Body of pancreas (tissue), 4 donors: ENCODE results near the gene PTGES2. TPM values are rescaled to one million over a fixed set of nuclear protein-coding genes. Genes with fewer than 3 reads are reported as not detected.
"Not testable (repeated sequence)": the region's sequence is repeated elsewhere in the genome, so short reads cannot be mapped to it uniquely, and the experiment has no call there.

Source experiments
- ATAC-seq: fragments of 150-250 bp; one replicate; pipeline ENCODE4 v1.9.1; 2016
- DNase-seq, 4 donors: peaks; one replicate each; pipeline ENCODE4 v3.0.0-alpha.2; 2019
- H3K27ac ChIP-seq, 4 donors: fragments of 200-600 bp; sonication (generic); 1 replicate in 3 of 4; 2 replicates in 1 of 4; pipeline versions ENCODE4 v1.5.1 to v1.6.1; 2016 to 2019; ENCODE audit warnings: mild to moderate bottlenecking in 1 of 4, mixed read lengths in 1 of 4, moderate library complexity in 1 of 4
- H3K27me3 ChIP-seq, 2 donors: fragments of 200-600 bp; sonication (generic); one replicate each; pipeline ENCODE4 v1.6.0; 2016; ENCODE audit warnings: mild to moderate bottlenecking in 1 of 2
- H3K36me3 ChIP-seq, 2 donors: fragments of 200-600 bp; sonication (generic); replicated peaks in 1 of 2; 2 replicates each; pipeline ENCODE4 v1.5.1; 2016; ENCODE audit warnings: low read depth in 2 of 2; ENCODE audit not compliant: insufficient read depth in 1 of 2
- H3K4me1 ChIP-seq: fragments of 200-600 bp; sonication (generic); one replicate; pipeline ENCODE4 v1.6.0; 2016
- H3K4me3 ChIP-seq, 2 donors: fragments of 200-600 bp; sonication (generic); 1 replicate in 1 of 2; 2 replicates in 1 of 2; pipeline ENCODE4 v1.5.1; 2016 to 2019
- H3K9me3 ChIP-seq, 3 donors: fragments of 200-600 bp; sonication (generic); 1 replicate in 2 of 3; 2 replicates in 1 of 3; pipeline ENCODE4 v1.5.1; 2016
- CTCF ChIP-seq, 7 experiments: fragments of 450-650 bp in 4 of 7; fragments of 200-600 bp in 3 of 7; sonication (generic) in 3 of 7; IDR thresholded peaks; one replicate each; pipeline ENCODE4 v1.5.1; 2016 to 2019; ENCODE audit warnings: antibody characterized with exemption in 7 of 7
- POLR2A ChIP-seq, 3 donors: fragments of 450-650 bp; IDR thresholded peaks; one replicate each; pipeline ENCODE4 v1.6.1; 2016; ENCODE audit warnings: antibody characterized with exemption in 3 of 3, mild to moderate bottlenecking in 2 of 3
- WGBS, 2 donors: methylation state at CpG; one replicate each; pipeline ENCODE4 v1.1.5; 2017; 5-methylcytosine and 5-hydroxymethylcytosine counted together
- intact Hi-C: fragments of 100-400 bp; cut with DNase I; formaldehyde crosslinking; loops from one replicate; pipeline ENCODE4 v1.15.1; 2023
- total RNA-seq, 2 donors: library from RNA; depleted of rRNA; stranded (reverse); fragments of >200 nt; gene quantifications; one replicate each; pipeline ENCODE4 v1.1.0, GENCODE V29; 2016

Gene PTGES2
- total RNA-seq, 2 donors from 2014 or later = 55.8 to 145 TPM

GRCh38 chr9:128073253-128073886 lies 54.2 kb downstream of the PTGES2 start:
- DNase-seq = no peak
- H3K27ac ChIP-seq = peak overlapping the region; percentile 44 to 75 (median 56)
- ATAC-seq = no peak

GRCh38 chr9:128072144-128073021 lies 55.1 kb downstream of the PTGES2 start:
- peak; percentile 64 to 81 (median 70) for DNase-seq
- ATAC-seq = no peak
- 21 to 22% methylated on average over 5 of the region's 5 CpGs for WGBS, 2 donors
- intact Hi-C loops = no loop called here
- no peaks in the 10 kb centered on the region for H3K27me3 ChIP-seq
- H3K4me1 ChIP-seq = peaks cover 52% of the 10 kb centered on the region
- no peak for TF ChIP-seq POLR2A (IDR thresholded peaks at IDR 0.05)
- TF ChIP-seq CTCF (IDR thresholded peaks at IDR 0.05) = no peak
- H3K36me3 ChIP-seq = no peaks in the 10 kb centered on the region
- H3K27ac ChIP-seq = peak overlapping the region; percentile 44 to 75 (median 56)
- H3K9me3 ChIP-seq = no peaks in the 10 kb centered on the region
- H3K4me3 ChIP-seq = no peak overlapping the region

More at GRCh38 chr9:128073253-128073886, 54.2 kb downstream of the PTGES2 start:
- Histone ChIP-seq H3K9me3 (no peaks in the 10 kb centered on the region), H3K4me3 (no peak overlapping the region), H3K4me1 (peaks cover 62% of the 10 kb centered on the region), H3K36me3 (no peaks in the 10 kb centered on the region), H3K27me3 (no peaks in the 10 kb centered on the region)
- 68 to 69% methylated on average over 7 of the region's 7 CpGs for WGBS, 2 donors
- TF ChIP-seq CTCF (IDR thresholded peaks at IDR 0.05) = no peak
- TF ChIP-seq POLR2A (IDR thresholded peaks at IDR 0.05) = no peak
- intact Hi-C loops = no loop called here

- Histone ChIP-seq H3K4me1 (peaks cover 56% of the 10 kb centered on the region), H3K27ac (peak overlapping the region in 2 of 4 donors; percentile 63 to 75)
- intact Hi-C loops, H3K36me3 ChIP-seq, DNase-seq, ATAC-seq, H3K27me3 ChIP-seq, H3K9me3 ChIP-seq, H3K4me3 ChIP-seq: not testable (repeated sequence)
- 91 to 92% methylated on average over 12 of the region's 12 CpGs for WGBS, 2 donors
These were observed 56.1 kb downstream of the PTGES2 start for GRCh38 chr9:128071475-128071874.

GRCh38 chr9:128070874-128071273 lies 56.7 kb downstream of the PTGES2 start:
- H3K9me3 ChIP-seq = no peaks in the 10 kb centered on the region
- DNase-seq = no peak
- 78 to 80% methylated on average over 7 of the region's 7 CpGs for WGBS, 2 donors
- peaks cover 62% of the 10 kb centered on the region for H3K4me1 ChIP-seq
- no peaks in the 10 kb centered on the region for H3K27me3 ChIP-seq
- no peak for TF ChIP-seq POLR2A (IDR thresholded peaks at IDR 0.05)
- TF ChIP-seq CTCF (IDR thresholded peaks at IDR 0.05) = no peak
- no peak overlapping the region for H3K4me3 ChIP-seq
- intact Hi-C loops = no loop called here
- H3K36me3 ChIP-seq = no peaks in the 10 kb centered on the region
- ATAC-seq = no peak
- no peak overlapping the region for H3K27ac ChIP-seq

Other genes starting within 250 kb of the PTGES2 start
- 10 to 100 TPM; 46.1 to 66.7 TPM for gene ST6GALNAC6, start 228.1 kb downstream of the PTGES2 start, total RNA-seq
- gene ST6GALNAC4, start 210.7 kb downstream of the PTGES2 start, total RNA-seq = 10 to 100 TPM; 36.6 to 63.8 TPM
- 1 to 10 TPM; 1.3 to 2.6 TPM for gene PIP5KL1, start 197.0 kb downstream of the PTGES2 start, total RNA-seq
- gene DPM2, start 189.9 kb downstream of the PTGES2 start, total RNA-seq = 10 to 100 TPM; 23.3 to 39.9 TPM
- gene EEIG1, start 146.7 kb downstream of the PTGES2 start, total RNA-seq = 10 to 100 TPM; 41.9 to 42.0 TPM
- 1 to 10 TPM; 1.3 to 4.9 TPM for gene NAIF1, start 60.4 kb downstream of the PTGES2 start, total RNA-seq
- gene SLC25A25, start 59.5 kb downstream of the PTGES2 start, total RNA-seq = 10 to 100 TPM; 31.4 to 36.6 TPM
- 10 to 100 TPM in 1 of 2 donors, 1 to 10 TPM in 1; 4.9 to 24.6 TPM for gene LCN2, start 21.7 kb upstream of the PTGES2 start, total RNA-seq
- gene BBLN, start 32.5 kb upstream of the PTGES2 start, total RNA-seq = 100 to 1,000 TPM; 113 to 129 TPM
- 10 to 100 TPM; 58.4 to 61.6 TPM for gene CIZ1, start 63.8 kb upstream of the PTGES2 start, total RNA-seq
- 10 to 100 TPM; 13.0 to 29.0 TPM for gene DNM1, start 75.7 kb upstream of the PTGES2 start, total RNA-seq
- gene GOLGA2, start 148.3 kb upstream of the PTGES2 start, total RNA-seq = 100 to 1,000 TPM in 1 of 2 donors, 10 to 100 TPM in 1; 53.2 to 138 TPM
- gene SWI5, start 148.5 kb upstream of the PTGES2 start, total RNA-seq = 10 to 100 TPM; 14.5 to 20.1 TPM
- 10 to 100 TPM in 1 of 2 donors, 1 to 10 TPM in 1; 6.3 to 11.4 TPM for gene TRUB2, start 194.7 kb upstream of the PTGES2 start, total RNA-seq
- 10 to 100 TPM; 37.4 to 89.7 TPM for gene COQ4, start 195.1 kb upstream of the PTGES2 start, total RNA-seq
- 10 to 100 TPM; 15.0 to 17.1 TPM for gene SLC27A4, start 212.8 kb upstream of the PTGES2 start, total RNA-seq
- 10 to 100 TPM; 15.6 to 23.4 TPM for gene URM1, start 243.6 kb upstream of the PTGES2 start, total RNA-seq